GM19099 (cell line): ENCODE data around the gene DNAJC21.

Experiments
- POLR2A ChIP-seq: IDR thresholded peaks from 3 replicates; pipeline ENCODE4 v1.6.1; 2011; ENCODE audit warnings: low read depth; ENCODE audit not compliant: insufficient read length; ENCODE audit errors: extremely low read depth

Gene DNAJC21

DNA sequence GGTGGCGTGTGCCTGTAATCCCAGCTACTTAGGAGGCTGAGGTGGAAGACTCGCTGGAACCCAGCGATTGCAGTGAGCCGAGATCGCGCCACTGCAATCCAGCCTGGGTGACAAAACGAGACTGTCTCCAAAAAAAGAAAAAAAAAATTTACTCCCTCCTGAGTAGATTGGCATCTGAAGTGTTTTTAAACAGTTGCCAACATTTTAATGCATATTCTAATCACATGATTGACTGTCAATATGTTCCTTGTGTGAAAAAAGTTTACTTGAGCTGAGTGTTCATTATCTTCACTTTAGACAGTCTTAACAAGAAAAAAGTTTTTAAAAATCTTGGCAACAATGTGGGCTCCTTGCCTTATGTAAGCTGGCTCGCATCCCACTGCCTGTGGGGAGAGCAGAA is 64.6 kb downstream of the DNAJC21 start:
- TF ChIP-seq POLR2A = no peak

DNA sequence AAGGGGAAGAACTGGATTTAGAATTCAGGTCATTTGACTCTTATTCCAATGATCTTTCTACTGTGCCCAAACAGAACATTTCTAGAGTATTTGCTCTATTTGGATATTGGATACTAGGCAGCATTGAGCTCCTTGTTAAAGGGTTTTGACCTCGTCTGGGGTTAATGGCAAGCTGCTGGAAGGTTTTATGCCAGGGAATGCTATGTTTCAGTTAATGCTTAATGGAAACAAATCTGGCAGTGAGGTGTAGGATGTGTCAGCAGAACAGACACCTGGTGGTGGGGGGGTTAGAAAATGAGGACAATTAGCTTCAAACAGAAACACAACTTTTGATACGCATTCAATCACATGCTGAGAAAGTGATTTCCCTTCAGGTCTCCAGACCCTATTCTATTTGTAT is 66.9 kb downstream of the DNAJC21 start:
- no peak for TF ChIP-seq POLR2A

DNA sequence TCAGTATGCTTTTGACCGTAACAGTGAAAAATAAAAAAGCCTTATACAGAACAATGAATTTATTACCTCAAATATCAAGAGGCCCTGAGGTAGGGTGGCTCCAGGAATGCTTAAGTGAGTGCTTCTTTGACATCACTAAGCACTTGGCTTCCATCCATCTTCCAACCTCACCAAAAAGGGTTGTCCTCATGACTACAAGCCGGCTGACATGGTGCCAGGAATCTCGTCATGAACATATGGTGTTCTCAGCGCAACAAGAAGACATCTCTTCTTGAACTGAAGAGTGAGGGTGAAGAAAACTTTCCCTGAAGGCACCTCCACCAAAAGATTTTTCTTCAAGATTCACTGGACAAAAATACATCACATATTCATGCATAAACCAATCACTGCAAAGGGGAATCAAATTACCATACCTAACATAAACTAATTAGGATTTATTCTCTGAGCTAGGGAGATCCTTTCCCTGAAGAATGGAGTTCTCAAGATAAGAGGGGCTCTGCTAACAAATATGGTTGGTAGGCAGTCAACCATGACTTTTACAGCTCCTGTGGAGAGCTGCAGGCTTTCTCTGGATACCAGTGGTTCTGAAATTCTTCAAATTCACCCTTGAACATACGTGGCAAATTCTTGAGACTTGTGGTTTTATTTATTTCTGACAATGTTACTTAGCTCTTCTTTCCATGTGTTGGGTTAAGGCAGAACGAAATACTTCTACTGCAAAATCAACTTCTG is 68.9 kb downstream of the DNAJC21 start:
- no peak for TF ChIP-seq POLR2A

DNA sequence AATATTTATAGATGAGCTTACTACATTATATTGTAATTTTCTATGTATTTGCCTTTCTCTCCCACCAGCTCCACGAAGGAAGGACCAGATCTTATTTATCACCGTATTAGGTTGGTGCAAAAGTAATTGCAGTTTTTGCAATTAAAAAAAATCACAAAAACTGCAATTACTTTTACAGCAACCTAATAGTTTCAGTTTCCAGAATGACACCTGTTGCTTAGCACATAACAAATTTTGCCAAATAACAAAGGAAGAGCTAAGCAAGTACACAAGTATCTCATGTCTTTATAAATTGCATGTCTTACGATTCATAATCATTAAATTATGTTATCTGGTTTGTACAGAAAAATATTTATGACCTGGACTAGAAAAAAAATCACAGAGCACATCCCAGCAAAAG is 72.5 kb downstream of the DNAJC21 start:
- TF ChIP-seq POLR2A = no peak

DNA sequence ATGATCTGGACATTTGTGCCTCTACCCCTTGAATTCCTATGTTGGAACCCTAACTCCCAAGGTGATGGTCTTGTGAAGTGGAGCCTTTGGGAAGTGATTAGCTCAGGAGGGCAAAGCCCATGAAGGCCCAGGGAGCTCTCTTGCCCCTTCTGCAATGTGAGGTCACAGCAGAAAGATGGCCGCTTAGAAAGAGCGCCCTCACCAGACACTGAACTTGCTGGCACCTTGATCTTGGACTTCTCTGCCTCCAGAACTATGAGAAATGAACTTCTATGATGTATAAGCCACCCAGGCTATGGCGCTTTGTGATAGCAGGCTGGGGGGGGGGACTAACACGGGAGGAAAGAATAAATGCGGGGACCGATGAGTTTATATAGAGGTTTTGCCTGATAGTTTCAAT is 73.1 kb downstream of the DNAJC21 start:
- TF ChIP-seq POLR2A = no peak

DNA sequence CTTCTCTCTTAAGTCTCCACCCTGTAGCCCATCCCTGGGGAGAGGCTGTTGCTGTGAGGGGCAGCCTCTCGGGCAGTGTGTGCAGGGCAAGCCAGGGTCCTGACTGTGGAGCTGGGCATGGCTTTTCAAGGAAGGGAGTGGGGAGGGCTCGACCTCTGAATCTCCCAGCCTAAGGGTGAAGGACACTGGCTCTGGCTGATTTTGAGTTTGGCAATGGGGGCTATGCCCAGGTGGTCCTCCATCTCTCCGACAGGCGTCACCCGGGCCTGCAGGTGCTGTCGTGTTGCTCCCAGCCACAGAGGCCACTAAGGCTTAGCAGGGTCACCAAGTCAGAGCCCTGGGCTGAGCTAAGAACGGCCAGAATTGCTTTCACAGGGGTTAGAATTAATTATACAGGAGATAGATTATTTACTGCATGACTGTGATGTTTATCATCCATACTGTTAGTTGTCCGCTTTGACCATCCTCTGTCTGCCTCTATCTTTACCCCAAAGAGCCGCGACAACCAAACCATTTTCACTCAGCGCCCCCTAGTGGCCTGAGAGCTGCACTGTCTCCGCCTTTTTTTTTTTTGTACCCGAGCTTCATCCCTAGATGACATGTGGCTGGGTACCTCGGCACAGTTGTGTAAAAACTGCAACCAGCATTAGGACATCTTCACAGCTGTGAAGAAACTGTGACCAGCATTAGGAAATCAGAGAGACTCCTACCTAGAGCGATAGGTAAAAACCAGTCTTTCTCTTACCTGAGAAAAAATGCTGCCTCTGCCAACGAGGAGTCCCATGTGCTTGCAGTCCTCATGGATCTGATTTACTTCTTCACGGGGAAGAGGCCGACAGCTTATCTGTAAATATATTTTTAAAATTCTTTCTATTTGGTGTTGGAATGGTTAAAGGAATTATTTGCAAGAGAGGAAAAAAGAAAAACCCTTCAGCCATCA is 73.9 kb downstream of the DNAJC21 start:
- no peak for TF ChIP-seq POLR2A

DNA sequence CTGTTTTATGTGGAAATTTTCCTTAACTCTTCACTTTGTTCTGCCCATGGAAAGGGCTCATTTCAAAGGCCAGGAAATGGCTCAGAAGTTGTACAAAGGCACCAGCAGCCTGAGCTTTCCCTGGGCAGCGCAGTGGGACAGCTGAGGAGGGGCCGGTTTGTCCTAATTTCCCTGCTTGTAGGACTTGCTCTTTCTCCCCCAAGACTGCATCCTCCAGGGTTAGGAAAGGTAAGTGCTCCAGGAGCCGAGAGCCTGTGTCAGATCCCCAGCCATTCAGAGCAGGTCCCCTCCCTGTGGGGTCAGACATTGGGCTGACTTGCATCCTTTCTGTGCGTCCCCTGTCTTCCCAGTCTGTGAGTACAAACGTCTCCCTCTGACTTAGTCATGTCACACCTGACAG is 74.8 kb downstream of the DNAJC21 start:
- TF ChIP-seq POLR2A = no peak

DNA sequence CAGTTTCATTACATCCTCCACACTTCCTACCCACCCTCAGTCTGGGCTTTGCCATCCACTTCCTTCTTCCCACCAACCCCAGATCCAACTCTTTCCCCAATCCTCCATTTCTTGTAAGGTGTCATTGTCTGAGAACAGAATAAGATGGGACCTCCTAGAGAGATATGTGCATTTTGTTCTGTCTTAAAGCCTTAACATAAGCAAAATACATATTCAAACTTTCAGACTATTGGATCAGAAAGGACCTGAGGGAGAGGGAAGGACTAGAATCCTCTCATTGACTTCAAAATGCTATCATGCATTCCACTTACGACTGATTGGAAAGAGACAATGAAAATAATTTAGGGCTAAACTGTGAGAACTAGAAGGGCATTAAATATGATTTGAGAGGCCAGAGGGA is 75.4 kb downstream of the DNAJC21 start:
- no peak for TF ChIP-seq POLR2A
